ENCODE results near the gene CEP128.
A peak's percentile ranks its signal among the peaks of the same experiment; 100 is the strongest.

CEP128 gene

DNA sequence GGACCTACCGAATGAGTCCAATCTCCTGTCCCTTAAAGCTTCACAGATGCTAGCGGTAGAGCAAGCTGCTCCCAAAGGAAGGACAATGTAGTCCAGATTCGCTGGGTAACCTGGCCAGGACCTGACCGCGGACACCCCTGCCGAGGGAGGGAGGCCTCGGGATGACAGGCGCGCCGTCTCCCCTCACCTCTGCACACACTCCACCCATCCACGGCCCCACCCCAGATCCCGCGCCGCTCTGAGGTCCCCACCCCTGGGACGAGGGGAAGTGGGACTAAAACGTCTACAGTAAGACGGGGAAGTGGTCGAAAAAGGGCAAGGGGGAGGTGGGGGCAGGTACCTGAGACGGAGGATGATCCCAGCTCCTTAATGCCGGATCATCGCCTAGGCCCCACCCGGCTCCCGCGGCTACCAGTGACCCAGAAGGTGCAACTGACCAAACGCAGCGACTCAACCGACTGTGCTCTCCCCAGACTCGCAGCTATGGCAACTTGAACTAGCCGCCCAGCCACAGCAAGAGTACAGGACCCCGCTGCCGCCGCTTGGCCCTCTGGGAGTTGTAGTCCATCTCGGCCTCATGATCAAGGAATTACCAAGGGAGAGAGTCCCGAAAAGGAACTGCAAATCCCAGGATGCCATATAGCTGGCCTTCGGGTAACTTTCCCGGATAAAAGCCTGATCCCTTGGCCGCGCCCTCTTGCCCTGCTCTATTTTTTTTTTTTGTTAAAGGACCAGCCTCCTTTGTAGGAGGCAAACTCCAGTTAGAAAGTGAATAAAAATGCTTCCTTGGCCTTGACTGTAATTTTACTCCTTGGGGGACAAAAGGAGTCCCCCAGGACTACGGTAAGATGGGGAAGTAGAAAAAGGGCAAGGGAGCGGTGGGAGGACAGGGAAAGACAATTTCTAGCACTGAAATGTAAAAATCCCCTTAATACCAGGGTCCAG lies at the start of gene CEP128:
Gene CEP128 (minus strand): TSS at position 498 of the 945 bp plus-strand sequence.
- peak within 1 kb of the TSS; percentile 88 for H3K4me3 ChIP-seq (ENCODE audit: low read depth, low read length)
- peak; percentile 94 for DNase-seq (ENCODE audit: low read depth)

DNA sequence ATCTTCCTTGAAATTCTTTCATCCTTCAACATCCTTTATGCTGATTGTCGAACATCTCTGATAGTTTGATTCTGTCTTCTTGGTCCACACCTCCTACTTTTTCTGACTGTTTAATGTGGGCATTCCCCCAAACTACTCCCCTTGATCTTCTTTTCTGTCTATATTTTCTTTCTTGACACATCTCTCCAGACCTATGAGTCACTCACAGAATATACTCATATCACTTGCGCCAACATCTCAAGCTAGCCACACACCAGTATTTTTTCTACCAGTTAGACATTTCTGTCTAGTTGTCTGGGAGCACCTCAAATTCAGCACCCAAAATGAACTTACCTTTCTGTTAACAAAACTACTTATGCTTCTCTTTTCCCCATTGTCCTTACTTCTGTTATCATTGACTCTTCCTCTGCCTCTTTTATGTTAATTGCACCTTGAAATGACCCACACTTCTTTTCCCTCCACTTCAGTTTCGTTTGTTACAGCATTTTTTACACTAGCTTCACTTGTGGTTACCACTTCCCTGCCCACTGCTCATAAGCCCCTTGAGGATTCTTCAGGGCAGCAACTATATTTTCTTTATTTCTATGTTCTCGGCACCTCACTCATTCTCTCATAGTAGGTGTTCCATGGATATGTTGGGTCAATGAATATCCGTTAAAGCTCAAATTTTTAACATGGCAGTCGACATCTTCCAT lies 47.3 kb upstream of the CEP128 start:
- H3K4me3 ChIP-seq (ENCODE audit: low read depth, low read length) = no peak overlapping the region
- DNase-seq (ENCODE audit: low read depth) = no peak

- no peak for DNase-seq (ENCODE audit: low read depth)
- H3K4me3 ChIP-seq (ENCODE audit: low read depth, low read length) = no peak overlapping the region
Measured at GRCh38 chr14:80988192-80988591, 46.7 kb upstream of the CEP128 start.

- peak; percentile 26 for DNase-seq (ENCODE audit: low read depth)
- no peak overlapping the region for H3K4me3 ChIP-seq (ENCODE audit: low read depth, low read length)
Measured at GRCh38 chr14:80987235-80988032, 45.9 kb upstream of the CEP128 start.

GRCh38 chr14:80982711-80983110 lies 41.2 kb upstream of the CEP128 start:
- no peak overlapping the region for H3K4me3 ChIP-seq (ENCODE audit: low read depth, low read length)
- no peak for DNase-seq (ENCODE audit: low read depth)

DNA sequence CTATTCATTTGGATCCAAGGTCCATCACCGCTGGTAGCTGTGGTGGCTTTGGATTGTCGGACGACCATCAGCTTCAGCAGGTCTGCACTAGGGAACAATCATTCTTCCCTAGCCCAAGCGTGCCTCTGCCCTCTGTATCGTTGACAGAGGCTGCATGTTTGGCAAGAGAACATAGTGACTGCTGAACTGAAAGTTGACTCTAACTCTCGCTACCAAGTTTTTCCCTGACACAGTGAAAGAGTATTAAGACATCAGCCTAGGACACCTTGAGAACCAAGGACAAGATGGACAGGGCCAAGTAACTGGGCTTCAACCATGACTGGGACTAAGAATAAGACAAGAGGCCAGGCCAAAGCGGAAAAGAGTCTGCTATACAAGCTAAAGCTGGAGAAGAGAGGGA lies 40.1 kb upstream of the CEP128 start:
- no peak for DNase-seq (ENCODE audit: low read depth)

DNA sequence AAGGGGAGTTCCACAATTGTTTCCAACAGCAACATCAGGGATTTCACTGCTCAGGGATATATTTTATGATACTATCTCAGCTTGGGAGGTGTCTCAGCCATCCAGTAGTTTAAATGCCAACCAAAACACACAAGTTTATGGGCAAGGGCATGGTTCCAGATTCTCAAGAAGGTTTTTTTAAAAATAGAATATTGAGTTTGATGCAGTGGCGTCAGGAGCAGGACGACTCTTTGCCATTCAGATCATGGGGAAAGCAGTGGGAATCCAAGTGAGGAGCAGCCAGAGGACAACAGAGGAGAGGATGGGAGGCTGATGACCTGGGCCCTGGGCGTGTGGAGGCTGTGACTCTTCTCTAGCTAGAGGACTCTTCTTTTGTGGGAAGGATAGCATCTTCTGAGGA lies 39.6 kb upstream of the CEP128 start:
- no peak overlapping the region for H3K4me3 ChIP-seq (ENCODE audit: low read depth, low read length)
- no peak for DNase-seq (ENCODE audit: low read depth)

More for the DNA sequence above, 40.1 kb upstream of the CEP128 start:
- no peak overlapping the region for H3K4me3 ChIP-seq (ENCODE audit: low read depth, low read length)

DNA sequence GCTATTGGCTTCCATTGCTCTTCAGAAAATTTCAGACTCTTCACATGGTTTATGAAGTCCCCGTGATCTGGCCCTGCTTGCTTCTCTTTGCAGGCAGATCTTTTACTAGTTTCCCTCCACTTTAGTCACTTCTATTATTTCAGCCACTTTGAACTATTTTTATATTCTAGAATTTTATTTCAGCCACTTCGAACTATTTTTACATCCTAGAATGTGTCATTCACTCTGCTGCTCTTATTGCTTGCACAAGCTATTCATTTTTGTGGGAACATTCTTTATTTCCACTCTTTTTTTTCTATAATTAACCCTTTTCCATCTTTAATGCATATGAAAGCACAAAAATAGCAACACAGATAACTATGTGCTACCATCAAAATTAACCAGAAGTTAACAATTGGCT lies 38.4 kb upstream of the CEP128 start:
- no peak for DNase-seq (ENCODE audit: low read depth)
- H3K4me3 ChIP-seq (ENCODE audit: low read depth, low read length) = no peak overlapping the region

DNA sequence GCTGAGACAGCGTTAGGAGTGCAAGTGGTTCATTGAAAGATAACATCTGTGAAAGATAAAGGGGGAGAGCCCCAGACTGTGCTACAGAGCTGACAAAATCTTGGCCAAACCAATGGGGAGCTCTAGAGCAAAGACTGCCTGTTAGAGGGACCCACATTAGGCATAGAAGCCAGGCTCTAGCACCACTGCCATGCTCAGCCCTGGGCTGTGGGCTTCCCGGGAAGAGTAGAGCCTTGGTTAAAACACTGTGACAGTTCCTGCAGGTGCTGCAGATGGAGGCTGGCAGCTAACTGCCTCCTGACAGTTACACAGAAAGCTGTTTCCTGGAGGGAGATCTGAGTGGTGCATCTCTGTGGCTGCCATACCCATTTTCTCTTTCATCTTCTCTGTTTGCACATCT lies 36.9 kb upstream of the CEP128 start:
- DNase-seq (ENCODE audit: low read depth) = no peak

DNA sequence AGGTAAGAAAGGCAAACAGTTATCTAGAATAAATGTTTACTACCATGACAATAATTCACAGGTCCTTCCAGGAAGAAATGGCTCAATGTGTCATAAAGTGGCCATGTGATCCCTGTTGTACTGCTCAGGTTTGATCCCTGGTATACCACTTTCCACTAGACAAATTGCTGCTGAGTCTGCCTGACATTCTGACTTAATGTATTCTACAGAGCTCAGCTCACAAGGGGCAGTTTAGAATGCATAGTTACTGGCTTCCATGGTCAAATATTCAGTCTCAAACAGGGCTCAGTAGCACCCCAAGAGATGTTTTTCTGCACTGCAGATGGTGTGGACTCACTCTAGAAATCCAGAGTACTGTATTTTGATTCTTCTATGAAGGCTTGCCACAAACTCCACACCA lies 35.7 kb upstream of the CEP128 start:
- no peak overlapping the region for H3K4me3 ChIP-seq (ENCODE audit: low read depth, low read length)
- no peak for DNase-seq (ENCODE audit: low read depth)

More for the DNA sequence above, 36.9 kb upstream of the CEP128 start:
- H3K4me3 ChIP-seq (ENCODE audit: low read depth, low read length) = no peak overlapping the region

DNA sequence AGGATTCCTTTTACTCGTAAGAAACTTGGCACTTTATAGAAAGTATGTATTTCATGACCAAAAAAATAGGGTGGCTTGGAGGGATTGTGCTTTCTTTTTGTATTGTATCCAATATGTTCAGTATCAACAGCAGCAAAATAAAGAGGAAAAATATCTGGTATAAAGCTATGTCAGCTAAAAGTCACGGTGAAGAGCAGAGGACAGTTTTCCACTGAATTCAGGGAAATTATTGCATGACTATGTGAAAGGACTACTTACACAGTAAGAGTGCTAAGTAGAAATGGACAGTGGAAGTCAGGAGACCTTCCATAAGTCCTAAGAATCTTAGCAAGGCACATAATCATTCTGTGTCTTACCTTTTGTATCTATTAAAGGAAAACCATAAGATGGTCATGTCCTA lies 33.1 kb upstream of the CEP128 start:
- no peak overlapping the region for H3K4me3 ChIP-seq (ENCODE audit: low read depth, low read length)
- DNase-seq (ENCODE audit: low read depth) = no peak

- H3K4me3 ChIP-seq (ENCODE audit: low read depth, low read length) = no peak overlapping the region
- no peak for DNase-seq (ENCODE audit: low read depth)
Measured at GRCh38 chr14:80973931-80974641, 32.5 kb upstream of the CEP128 start.

GRCh38 chr14:80965037-80965436 lies 23.5 kb upstream of the CEP128 start:
- no peak overlapping the region for H3K4me3 ChIP-seq (ENCODE audit: low read depth, low read length)
- DNase-seq (ENCODE audit: low read depth) = no peak

GRCh38 chr14:80959496-80959895 lies 18.0 kb upstream of the CEP128 start:
- H3K4me3 ChIP-seq (ENCODE audit: low read depth, low read length) = no peak overlapping the region
- no peak for DNase-seq (ENCODE audit: low read depth)

GRCh38 chr14:80958939-80959338 lies 17.4 kb upstream of the CEP128 start:
- DNase-seq (ENCODE audit: low read depth) = no peak
- no peak overlapping the region for H3K4me3 ChIP-seq (ENCODE audit: low read depth, low read length)

DNA sequence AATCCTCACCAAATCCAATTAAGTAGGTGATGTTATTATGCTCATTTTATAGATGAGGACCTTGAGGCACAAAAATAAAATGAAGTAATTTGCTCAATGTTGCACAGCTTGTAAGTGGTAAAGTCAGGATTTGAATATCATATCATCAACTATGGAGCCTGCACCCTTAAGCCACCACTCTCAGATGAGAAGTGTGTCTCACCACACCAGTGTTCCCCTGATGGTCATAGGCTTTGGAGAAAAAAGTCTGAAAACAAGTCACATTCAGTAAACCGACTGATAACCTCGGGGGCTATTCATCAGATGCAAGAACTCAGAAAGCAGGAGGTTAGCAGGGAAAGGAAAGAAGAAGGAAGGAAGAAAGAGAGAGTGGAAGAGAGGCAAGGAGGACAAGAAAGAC lies 16.7 kb upstream of the CEP128 start:
- DNase-seq (ENCODE audit: low read depth) = no peak
- no peak overlapping the region for H3K4me3 ChIP-seq (ENCODE audit: low read depth, low read length)

DNA sequence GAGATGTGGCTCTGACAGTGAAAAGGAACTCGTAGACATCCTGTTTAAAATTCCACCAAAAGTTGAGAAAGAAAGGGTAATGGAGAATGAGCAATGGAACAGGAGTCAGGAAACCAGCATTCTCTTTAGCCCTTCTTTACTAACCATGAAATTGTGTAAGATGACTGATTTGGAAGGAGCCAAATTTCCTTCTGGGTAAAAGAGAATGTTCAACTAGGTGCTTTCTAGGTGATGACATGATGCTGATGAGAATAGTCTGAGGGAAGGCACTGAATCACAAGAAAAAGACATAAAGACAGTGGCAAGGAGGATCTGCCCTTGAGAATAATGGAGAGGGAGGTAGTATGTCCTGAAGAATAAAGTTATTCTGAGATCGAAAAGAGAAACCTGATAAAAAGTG lies 16.1 kb upstream of the CEP128 start:
- DNase-seq (ENCODE audit: low read depth) = no peak
- H3K4me3 ChIP-seq (ENCODE audit: low read depth, low read length) = no peak overlapping the region

DNA sequence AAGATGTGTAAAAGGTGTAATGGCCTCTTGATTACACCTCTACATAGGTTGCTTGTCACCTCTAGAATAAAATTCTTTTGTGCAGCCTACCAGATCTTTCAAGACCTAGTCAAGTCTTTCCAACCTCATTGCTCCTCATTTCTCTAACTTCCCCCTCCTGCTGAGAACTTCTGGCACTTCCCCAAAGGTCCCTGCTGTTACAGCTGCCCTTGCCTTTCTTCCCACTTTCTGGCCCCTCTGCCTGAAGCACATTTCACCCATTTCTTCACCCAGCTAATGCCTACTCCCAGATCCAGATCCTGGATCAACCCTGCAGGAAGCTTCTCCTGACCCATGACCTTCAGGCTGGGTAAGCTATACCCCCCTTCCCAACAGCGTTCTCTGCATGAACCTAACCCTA lies 15.4 kb upstream of the CEP128 start:
- DNase-seq (ENCODE audit: low read depth) = no peak
- H3K4me3 ChIP-seq (ENCODE audit: low read depth, low read length) = no peak overlapping the region

GRCh38 chr14:80956102-80956501 lies 14.6 kb upstream of the CEP128 start:
- H3K4me3 ChIP-seq (ENCODE audit: low read depth, low read length) = no peak overlapping the region
- no peak for DNase-seq (ENCODE audit: low read depth)

Measured in skeletal muscle cell (primary cell).